ENCODE measurements around the gene ATRNL1.

ATRNL1 gene

DNA sequence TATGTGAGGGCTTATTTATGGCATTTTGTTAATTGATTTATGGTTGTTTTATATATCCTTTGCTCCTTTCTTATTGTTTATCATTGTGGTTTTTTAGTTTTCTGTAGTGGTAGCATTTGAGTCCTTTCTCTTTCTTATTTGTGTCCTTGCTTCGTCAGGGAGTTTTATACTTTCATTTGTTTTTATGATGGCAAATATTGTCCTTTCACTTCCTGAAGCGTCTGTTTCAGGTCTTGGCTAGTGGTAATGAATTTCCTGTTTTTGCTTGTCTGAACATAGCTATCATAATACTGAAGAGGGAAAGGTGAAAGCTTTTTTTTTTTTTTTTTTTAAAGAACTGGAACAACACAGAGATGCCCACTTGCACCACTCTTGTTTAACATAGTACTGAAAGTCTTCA, 228.2 kb downstream of the ATRNL1 start:
- H3K27me3 ChIP-seq (ENCODE audit: insufficient read depth, low read length, poor library complexity), result no peaks in the 10 kb centered on the region
- no peak overlapping the region for H2AFZ ChIP-seq (ENCODE audit: low read depth, low read length)
- H3K4me2 ChIP-seq (ENCODE audit: insufficient read depth, low read length), result no peak overlapping the region
- H3K4me3 ChIP-seq (ENCODE audit: low read depth in 1 of 2, low read length in 2 of 2), result no peak overlapping the region
- DNase-seq, result no peak
- H4K20me1 ChIP-seq (ENCODE audit: insufficient read depth, low read length), result no peaks in the 10 kb centered on the region
- H3K27ac ChIP-seq (ENCODE audit: low read length), result no peak overlapping the region
- TF ChIP-seq EZH2 (IDR thresholded peaks at IDR 0.05; ENCODE audit: borderline replicate concordance, low read depth, low read length, severe bottlenecking) (no peak), CTCF (IDR thresholded peaks at IDR 0.05; ENCODE audit: borderline replicate concordance, extremely low read depth, low read length, poor library complexity, severe bottlenecking) (no peak)
- H3K9ac ChIP-seq (ENCODE audit: low read depth, low read length), result no peak overlapping the region
- H3K9me3 ChIP-seq (ENCODE audit: insufficient read depth, low read length, severe bottlenecking), result no peaks in the 10 kb centered on the region
- H3K79me2 ChIP-seq (ENCODE audit: insufficient read depth, low read length), result no peaks in the 10 kb centered on the region
- H3K4me1 ChIP-seq (ENCODE audit: insufficient read depth, low read length), result no peaks in the 10 kb centered on the region
- H3K36me3 ChIP-seq (ENCODE audit: insufficient read depth, low read length), result no peaks in the 10 kb centered on the region
- ATAC-seq (ENCODE audit: insufficient read depth, low read depth), result no peak

GRCh38 chr10:115328331-115328730, 235.2 kb downstream of the ATRNL1 start:
- H3K9me3 ChIP-seq (ENCODE audit: insufficient read depth, low read length, severe bottlenecking), result no peaks in the 10 kb centered on the region
- no peak overlapping the region for H3K4me2 ChIP-seq (ENCODE audit: insufficient read depth, low read length)
- DNase-seq (no peak), ATAC-seq (ENCODE audit: insufficient read depth, low read depth) (no peak)
- TF ChIP-seq CTCF (IDR thresholded peaks at IDR 0.05; ENCODE audit: borderline replicate concordance, extremely low read depth, low read length, poor library complexity, severe bottlenecking), result no peak
- no peak for TF ChIP-seq EZH2 (IDR thresholded peaks at IDR 0.05; ENCODE audit: borderline replicate concordance, low read depth, low read length, severe bottlenecking)
- H2AFZ ChIP-seq (ENCODE audit: low read depth, low read length), result no peak overlapping the region
- H3K4me3 ChIP-seq (ENCODE audit: low read depth in 1 of 2, low read length in 2 of 2), result no peak overlapping the region
- H3K36me3 ChIP-seq (ENCODE audit: insufficient read depth, low read length), result no peaks in the 10 kb centered on the region
- no peaks in the 10 kb centered on the region for H4K20me1 ChIP-seq (ENCODE audit: insufficient read depth, low read length)
- H3K27me3 ChIP-seq (ENCODE audit: insufficient read depth, low read length, poor library complexity), result no peaks in the 10 kb centered on the region
- H3K79me2 ChIP-seq (ENCODE audit: insufficient read depth, low read length), result no peaks in the 10 kb centered on the region
- no peaks in the 10 kb centered on the region for H3K4me1 ChIP-seq (ENCODE audit: insufficient read depth, low read length)
- H3K9ac ChIP-seq (ENCODE audit: low read depth, low read length), result no peak overlapping the region
- no peak overlapping the region for H3K27ac ChIP-seq (ENCODE audit: low read length)

DNA sequence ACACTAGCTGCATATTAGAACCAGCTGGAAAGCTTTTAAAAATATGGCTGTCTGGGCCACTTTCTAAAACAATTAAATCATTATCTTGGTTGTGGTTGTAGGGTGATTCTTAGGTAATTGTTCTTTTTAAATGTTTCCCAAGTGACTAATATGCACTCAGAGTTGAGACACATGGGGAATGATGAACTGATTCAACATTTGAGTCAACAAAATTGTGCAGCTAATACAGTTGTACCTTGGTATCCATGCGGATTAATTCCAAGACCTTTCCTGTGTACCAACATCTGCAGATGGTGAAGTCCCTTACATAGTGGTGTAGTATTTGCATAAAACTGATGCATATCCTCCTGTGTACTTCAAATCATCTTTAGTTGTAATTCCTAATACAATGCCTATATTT, 242.2 kb downstream of the ATRNL1 start:
- Histone ChIP-seq H3K27me3 (ENCODE audit: insufficient read depth, low read length, poor library complexity) (no peaks in the 10 kb centered on the region), H4K20me1 (ENCODE audit: insufficient read depth, low read length) (no peaks in the 10 kb centered on the region), H3K27ac (ENCODE audit: low read length) (no peak overlapping the region), H3K4me1 (ENCODE audit: insufficient read depth, low read length) (no peaks in the 10 kb centered on the region), H3K36me3 (ENCODE audit: insufficient read depth, low read length) (no peaks in the 10 kb centered on the region), H3K79me2 (ENCODE audit: insufficient read depth, low read length) (no peaks in the 10 kb centered on the region), H3K4me2 (ENCODE audit: insufficient read depth, low read length) (no peak overlapping the region), H2AFZ (ENCODE audit: low read depth, low read length) (no peak overlapping the region), H3K4me3 (ENCODE audit: low read depth in 1 of 2, low read length in 2 of 2) (no peak overlapping the region), H3K9ac (ENCODE audit: low read depth, low read length) (no peak overlapping the region), H3K9me3 (ENCODE audit: insufficient read depth, low read length, severe bottlenecking) (no peaks in the 10 kb centered on the region)
- DNase-seq (no peak), ATAC-seq (ENCODE audit: insufficient read depth, low read depth) (no peak)
- TF ChIP-seq CTCF (IDR thresholded peaks at IDR 0.05; ENCODE audit: borderline replicate concordance, extremely low read depth, low read length, poor library complexity, severe bottlenecking) (no peak), EZH2 (IDR thresholded peaks at IDR 0.05; ENCODE audit: borderline replicate concordance, low read depth, low read length, severe bottlenecking) (no peak)
